ENCODE data around the gene TUBG1. TPM values are rescaled to one million over a fixed set of nuclear protein-coding genes. Genes with fewer than 3 reads are reported as not detected.
"Not testable (repeated sequence)": the region's sequence is repeated elsewhere in the genome, so short reads cannot be mapped to it uniquely, and the experiment has no call there.

TUBG1 gene
- total and polyA plus RNA-seq, 2 of the 8 experiments (the other 6 are each of a cell fraction or from before 2014, with no cell fraction given), result 109 to 208 TPM

DNA sequence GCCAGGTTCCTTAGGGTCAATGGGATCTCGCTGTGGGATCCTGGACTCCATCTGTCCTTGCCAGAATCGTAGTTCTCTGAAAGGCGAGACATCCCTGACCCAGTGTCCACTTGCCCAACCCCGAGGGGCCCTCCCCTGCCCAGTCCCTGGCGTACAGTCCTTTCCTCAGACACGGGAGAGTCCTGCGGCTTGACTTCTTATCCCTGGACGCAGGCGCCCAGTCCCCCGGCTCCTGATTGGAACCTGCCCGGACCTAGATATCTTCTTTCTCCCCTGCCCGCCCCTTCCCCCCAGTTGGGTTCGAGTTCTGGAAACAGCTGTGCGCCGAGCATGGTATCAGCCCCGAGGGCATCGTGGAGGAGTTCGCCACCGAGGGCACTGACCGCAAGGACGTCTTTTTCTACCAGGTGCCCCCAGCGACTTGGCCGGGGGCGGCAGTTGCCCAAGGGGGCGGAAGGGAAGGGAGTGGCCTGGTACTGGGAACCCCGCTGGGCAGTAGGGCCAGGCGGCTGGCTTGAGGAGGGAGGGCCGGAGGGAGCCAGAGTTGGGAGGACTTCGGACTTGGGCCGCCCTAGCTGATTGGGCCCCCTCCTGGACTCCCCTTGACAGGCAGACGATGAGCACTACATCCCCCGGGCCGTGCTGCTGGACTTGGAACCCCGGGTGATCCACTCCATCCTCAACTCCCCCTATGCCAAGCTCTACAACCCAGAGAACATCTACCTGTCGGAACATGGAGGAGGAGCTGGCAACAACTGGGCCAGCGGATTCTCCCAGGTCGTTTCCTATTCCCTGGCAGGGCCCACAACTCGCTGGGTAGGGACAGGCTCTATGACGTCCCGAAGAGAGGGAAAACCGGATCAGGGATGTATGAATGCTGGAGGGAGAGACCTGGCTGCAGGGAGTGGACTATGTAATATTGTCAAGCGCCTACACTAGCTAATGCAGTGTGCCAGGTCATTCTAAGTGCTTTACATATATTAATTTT is 625 bp downstream of the TUBG1 start:
- DNase-seq (ENCODE audit: low read depth in 1 of 2, low spot score in 2 of 2), result peak in 1 of 2 experiments; percentile 78
- peak overlapping the region; percentile 82 for H2BK5ac ChIP-seq (ENCODE audit: low read depth, low read length)

More for the DNA sequence above, 625 bp downstream of the TUBG1 start:
- H3K9me3 ChIP-seq (ENCODE audit: insufficient read depth in 2 of 2, low read depth in 1 of 2, low read length in 1 of 2); H2AK5ac ChIP-seq (ENCODE audit: low read depth, low read length); H3K23ac ChIP-seq (ENCODE audit: insufficient read length); FAIRE-seq; H3K79me1 ChIP-seq (ENCODE audit: low read depth, low read length); H3K27me3 ChIP-seq (replicated peaks in 1 of 4; ENCODE audit: control insufficient read depth in 3 of 4, extremely low read depth in 1 of 4, insufficient read depth in 3 of 4, low read length in 3 of 4); H4K20me1 ChIP-seq (replicated peaks in 1 of 2; ENCODE audit: control insufficient read depth in 1 of 2, insufficient read depth in 2 of 2, low read length in 2 of 2); H3K23me2 ChIP-seq (ENCODE audit: low read depth, low read length); H2BK20ac ChIP-seq (ENCODE audit: low read length); H2BK15ac ChIP-seq (ENCODE audit: low read length); H3K4me1 ChIP-seq (replicated peaks in 1 of 4; ENCODE audit: control insufficient read depth in 3 of 4, insufficient read depth in 4 of 4, low read length in 3 of 4); H3K14ac ChIP-seq (ENCODE audit: insufficient read length); H2BK120ac ChIP-seq (replicated peaks; ENCODE audit: low read depth, low read length); H2AFZ ChIP-seq (ENCODE audit: low read length): not testable (repeated sequence)
- peak overlapping the region; percentile 94 for H3K18ac ChIP-seq (ENCODE audit: extremely low read depth, low read length)
- 0 out of 2 replicates have a peak overlapping the region, but pooled peaks have one; percentile 63 for H2BK12ac ChIP-seq (ENCODE audit: low read depth, low read length)
- H4K5ac ChIP-seq (ENCODE audit: insufficient read length, low read depth, low read length), result peak overlapping the region; percentile 57
- CTCF ChIA-PET (ENCODE audit: partially characterized antibody), result interaction anchor here (0.6 to 3.1 kb wide), 9 partner anchors 8 to 376 kb away, joined by 3 to 11 read pairs (median 6); no protein-coding TSS in a partner anchor
- H3K56ac ChIP-seq (replicated peaks; ENCODE audit: insufficient read length, low read depth, low read length), result peak overlapping the region; percentile 79
- peaks cover 24 to 35% (median 30%) of the 10 kb centered on the region in 4 experiments; a peak in 7 of 8 replicates for H3K36me3 ChIP-seq (ENCODE audit: control insufficient read depth in 2 of 4, insufficient read depth in 4 of 4, low read length in 3 of 4)
- peak in 1 of 2 experiments; percentile 42; a peak in 1 of 4 replicates for TF ChIP-seq SIN3A (conservative IDR thresholded peaks at IDR 0.05 in 1 of 2, IDR thresholded peaks at IDR 0.05 in 1 of 2; ENCODE audit: low read depth in 1 of 2, low read length in 2 of 2)
- peak; percentile 6 for TF ChIP-seq KDM4A (IDR thresholded peaks at IDR 0.05; ENCODE audit: low read depth, low read length, severe bottlenecking)
- H4K91ac ChIP-seq (replicated peaks; ENCODE audit: insufficient read length, low read length), result peak overlapping the region; percentile 54
- H3K9ac ChIP-seq (replicated peaks in 1 of 4; ENCODE audit: extremely low read depth in 1 of 4, low read depth in 3 of 4, low read length in 3 of 4), result peak overlapping the region; percentile 72 to 88 (median 77)
- peak overlapping the region; percentile 69 for H3K4ac ChIP-seq (replicated peaks; ENCODE audit: insufficient read length, low read depth, low read length)
- H3K79me2 ChIP-seq (ENCODE audit: control insufficient read depth in 1 of 2, insufficient read depth in 2 of 2, low read length in 2 of 2), result peaks cover 3 to 37% of the 10 kb centered on the region in 2 experiments; a peak in 3 of 4 replicates
- peak overlapping the region; percentile 17; the same call in 1 of the 2 replicates for H4K8ac ChIP-seq (ENCODE audit: extremely low read depth, insufficient read depth, low read length)
- 13% methylated on average over 36 of the region's 42 CpGs; no CpG with 5 or more reads in 1 of the 2 experiments for WGBS, 2 experiments (ENCODE audit: extremely low coverage in 1 of 2, insufficient coverage in 1 of 2, insufficient read length in 1 of 2, insufficient replicate concordance in 2 of 2, low coverage in 1 of 2, low lambda C conversion rate in 2 of 2, missing lambda C conversion rate in 1 of 2)
- H3K4me2 ChIP-seq (ENCODE audit: insufficient read depth in 1 of 2, low read depth in 2 of 2, low read length in 2 of 2), result peak overlapping the region; percentile 71 to 94
- POLR2A ChIA-PET (ENCODE audit: partially characterized antibody), result interaction anchor here (0.6 to 3.6 kb wide), 13 partner anchors 8 to 150 kb away, joined by 3 to 12 read pairs (median 5); partner anchors contain the start of genes MLX, PLEKHH3 and PSMC3IP
- H3K27ac ChIP-seq (ENCODE audit: low read depth, low read length), result peak overlapping the region; percentile 39; the same call in 1 of the 2 replicates
- H3K4me3 ChIP-seq (ENCODE audit: extremely low read depth in 1 of 4, insufficient read depth in 2 of 4, low read depth in 3 of 4, low read length in 4 of 4), result peak overlapping the region; percentile 73 to 98 (median 91)

Data from H1 (cell line).